ENCODE results near the gene CADM1. TPM values are rescaled to one million over a fixed set of nuclear protein-coding genes. Genes with fewer than 3 reads are reported as not detected.

Gene CADM1
- polyA plus RNA-seq, 12 donors = 25.2 to 123 (median 31.1) TPM

DNA sequence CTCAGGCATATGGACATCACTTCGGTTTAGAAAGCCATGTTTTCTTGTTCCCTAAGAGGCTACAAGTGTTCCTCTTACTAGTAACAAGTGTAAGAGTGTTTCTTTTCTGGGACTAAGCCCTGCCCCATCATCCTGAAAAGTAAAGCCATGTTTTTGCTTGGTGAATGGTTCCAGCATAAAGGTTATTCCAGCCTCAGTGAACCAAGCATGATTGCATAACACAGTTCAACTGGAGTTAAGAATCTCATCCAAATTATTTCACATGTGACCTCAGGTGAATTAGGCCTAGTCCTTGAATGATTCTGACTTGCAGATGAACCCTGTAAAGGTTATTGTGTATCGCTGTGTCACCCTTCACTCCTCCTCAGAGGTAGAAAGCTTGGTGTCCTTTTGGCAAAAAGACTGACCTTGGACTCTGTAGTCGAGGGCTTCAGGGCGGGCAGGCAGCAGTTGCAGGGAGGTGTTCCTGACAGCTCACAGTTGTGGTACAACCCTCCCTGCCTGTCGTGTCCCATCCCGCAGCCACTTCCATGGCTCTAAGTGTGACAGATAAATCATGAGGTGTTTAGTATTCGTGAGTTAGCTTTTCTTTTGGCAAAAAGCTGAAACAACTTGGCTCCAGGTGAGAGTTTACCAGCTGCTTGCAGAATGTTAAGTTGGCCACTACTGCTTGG lies 321.8 kb downstream of the CADM1 start:
- DNase-seq = no peak

DNA sequence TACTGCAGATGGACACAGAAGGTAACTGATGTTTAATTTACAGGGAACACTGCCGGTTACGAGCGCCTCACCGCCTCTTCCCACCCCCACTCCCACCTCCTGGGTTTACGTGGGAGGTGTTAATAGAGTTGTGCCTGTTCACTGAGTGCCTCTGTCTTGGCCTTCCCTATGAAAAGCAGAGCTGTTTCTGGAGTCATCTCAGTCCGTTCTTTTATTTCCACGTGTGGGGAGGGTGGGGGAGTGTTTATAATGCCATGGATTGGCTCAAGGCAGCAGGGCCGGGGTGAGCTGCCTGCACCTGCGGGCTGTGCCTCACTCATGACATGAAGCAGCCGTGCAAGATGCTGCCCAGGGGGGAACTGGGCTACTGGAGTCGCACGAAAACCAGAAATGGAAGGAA lies 322.7 kb downstream of the CADM1 start:
- DNase-seq = no peak

DNA sequence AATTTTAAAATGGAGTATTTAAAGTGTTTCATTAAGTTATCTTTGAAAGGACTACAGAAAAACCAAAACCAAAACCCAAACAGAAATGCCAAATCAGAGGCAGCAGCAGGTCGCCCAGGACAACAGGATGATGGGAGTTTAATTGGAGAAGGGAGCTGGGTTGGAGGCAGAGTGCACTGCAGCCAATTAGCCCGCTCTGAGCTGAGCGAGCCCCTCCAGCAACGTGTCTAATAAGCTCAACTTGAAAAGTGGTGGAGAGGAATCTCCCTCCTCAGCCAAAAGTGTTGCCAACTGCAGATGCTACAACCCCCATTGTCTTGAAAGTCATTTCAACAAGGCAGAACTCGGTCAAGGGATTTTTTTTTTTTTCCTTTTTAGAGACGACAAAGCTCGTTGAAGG lies 323.9 kb downstream of the CADM1 start:
- no peak for DNase-seq

GRCh38 chr11:115179636-115180035 lies 324.6 kb downstream of the CADM1 start:
- no peak for DNase-seq

GRCh38 chr11:115178705-115179104 lies 325.5 kb downstream of the CADM1 start:
- no peak for DNase-seq

DNA sequence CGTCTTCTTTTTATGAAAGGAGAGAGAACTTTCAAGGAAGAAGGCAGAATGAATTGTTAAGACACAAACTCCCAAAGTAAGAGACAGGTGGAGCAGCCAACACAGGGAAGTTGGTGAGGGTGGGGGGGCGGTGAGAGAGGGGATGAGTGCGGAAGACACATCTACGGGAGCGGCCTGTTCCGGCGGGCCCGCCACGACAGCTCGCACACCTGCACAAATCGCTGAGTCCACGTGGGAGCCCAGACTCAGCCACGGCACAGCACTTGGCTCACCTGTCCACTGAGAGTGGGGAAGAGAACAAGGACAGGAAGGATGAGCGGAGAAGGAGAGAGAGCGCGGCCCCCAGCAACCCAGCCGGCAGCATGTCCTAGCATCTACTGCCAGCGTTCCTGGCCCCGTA lies 331.1 kb downstream of the CADM1 start:
- no peak for DNase-seq

- DNase-seq = peak; percentile 30
Measured at GRCh38 chr11:115170133-115170815, 333.9 kb downstream of the CADM1 start.

GRCh38 chr11:115169251-115169650 lies 335.0 kb downstream of the CADM1 start:
- peak; percentile 29 for DNase-seq

GRCh38 chr11:115168686-115169085 lies 335.5 kb downstream of the CADM1 start:
- DNase-seq = no peak

DNA sequence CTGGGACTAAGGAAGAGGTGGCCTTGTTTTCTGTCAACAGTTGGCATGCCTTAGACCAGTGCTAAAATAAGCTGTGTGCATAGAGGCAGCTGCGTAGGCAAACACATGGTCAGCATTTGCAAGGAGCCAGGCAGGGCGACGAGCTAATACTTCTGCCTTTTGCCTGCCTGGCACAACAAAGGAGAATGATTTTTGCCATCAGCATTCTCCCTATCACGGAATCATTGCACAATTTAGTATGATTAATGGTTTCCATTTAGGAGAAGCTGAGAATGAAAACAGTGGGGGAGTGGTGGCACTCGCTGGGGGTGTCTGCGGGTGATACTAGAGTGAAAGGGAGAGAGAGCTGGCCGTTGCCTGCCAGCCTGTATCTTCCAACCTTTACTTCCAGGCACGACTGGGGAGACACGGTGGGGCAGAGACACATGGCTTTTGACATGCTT lies 336.0 kb downstream of the CADM1 start:
- DNase-seq = no peak

GRCh38 chr11:115167456-115167855 lies 336.8 kb downstream of the CADM1 start:
- no peak for DNase-seq

DNA sequence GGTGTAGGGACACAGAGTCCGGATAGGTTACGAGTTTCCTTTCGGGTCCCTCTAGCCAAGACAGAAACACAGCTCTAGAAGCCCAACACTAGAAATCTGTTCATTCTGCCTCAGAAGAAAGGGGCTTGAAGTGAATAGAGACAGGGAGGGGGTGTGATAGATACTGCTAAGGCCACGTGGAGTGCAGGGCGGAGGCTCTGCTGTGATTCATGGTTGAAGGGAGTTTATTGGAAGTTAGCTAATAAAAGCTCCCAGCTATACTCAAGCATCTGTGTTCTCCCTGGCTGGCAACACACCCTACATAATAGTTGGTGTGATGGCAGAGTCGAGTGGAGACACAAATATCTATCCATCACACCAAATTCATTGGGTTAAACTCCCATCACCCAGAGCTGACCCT lies 337.4 kb downstream of the CADM1 start:
- no peak for DNase-seq

- DNase-seq = no peak
Measured at GRCh38 chr11:115164774-115165173, 339.4 kb downstream of the CADM1 start.

DNA sequence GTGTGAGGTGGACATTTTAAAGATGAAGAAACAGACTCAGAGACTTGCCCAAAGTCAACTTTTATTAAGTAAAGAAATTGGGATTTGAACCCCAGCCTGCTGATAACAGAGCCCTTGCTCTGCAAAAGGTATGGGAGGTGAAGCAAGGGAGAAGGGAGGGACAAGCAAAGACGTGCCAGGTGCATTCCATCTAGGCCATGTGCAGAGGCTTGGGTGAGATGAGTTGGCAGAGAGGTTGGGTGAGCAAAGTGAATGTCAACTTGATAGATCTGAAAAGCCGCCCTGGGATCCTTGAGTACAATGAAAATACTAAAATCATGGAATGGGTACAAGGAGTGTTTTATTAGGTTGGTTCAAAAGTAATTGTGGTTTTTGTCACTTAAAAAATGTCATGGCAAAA lies 341.3 kb downstream of the CADM1 start:
- DNase-seq = no peak

DNA sequence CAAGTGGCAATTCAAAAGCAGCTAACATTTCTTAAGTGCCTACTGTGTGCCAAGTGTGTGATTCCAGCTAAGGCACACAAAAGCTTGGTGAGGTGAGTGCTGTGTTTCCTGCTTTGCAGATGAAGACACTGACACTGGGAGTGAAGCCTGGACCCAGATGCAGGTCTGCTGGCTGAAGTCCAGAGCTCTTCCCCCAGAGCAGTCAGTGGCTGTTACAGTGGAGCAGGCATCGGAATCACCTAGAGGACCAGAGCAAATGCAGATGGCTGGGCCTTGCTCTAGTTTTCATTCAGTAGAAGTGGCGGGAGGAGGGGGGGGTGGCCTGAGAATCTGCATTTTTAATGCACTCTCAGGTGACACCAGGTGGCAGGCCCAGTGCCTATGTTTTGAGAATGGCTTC lies 342.3 kb downstream of the CADM1 start:
- DNase-seq = no peak

DNA sequence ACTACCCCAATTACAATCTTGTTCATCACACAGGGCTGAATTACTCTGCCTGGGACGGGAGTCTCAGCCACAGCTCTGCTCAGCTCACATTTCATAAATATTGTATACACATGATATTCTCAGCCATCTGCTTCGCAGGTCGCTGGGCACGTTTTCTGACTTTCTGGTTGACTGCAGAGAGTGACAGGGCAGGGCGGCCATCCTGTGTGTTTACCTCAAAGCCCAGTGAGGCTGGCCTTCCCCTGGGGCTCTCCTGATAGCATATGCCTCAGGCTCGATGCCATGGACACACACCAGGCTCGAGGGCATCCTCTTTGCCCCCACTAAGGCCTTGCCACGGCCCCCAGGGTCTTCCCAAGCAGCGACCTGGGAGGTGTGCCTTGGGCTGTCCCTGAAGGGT lies 345.0 kb downstream of the CADM1 start:
- DNase-seq = no peak

DNA sequence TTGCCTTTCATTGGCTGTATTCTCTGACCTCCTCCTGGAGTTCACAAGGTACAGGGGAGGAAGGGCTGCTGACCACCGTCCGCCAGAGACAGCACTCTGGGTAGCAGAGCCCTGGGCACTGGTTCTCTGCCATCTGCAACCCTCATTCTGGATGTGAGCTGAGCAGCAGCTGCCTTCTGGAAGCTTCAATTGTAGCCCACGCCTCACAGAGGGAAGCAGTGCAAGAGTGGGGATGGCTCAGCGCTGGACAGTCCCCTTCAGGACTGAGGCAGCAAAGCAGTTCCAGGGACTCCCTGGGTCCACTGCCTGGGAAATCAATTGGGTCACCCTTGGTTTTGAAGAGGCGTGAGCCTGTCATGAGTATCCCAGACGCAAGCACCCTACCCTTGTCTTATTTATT lies 346.2 kb downstream of the CADM1 start:
- DNase-seq = no peak

GRCh38 chr11:115157247-115157646 lies 347.0 kb downstream of the CADM1 start:
- no peak for DNase-seq

GRCh38 chr11:115155978-115156377 lies 348.2 kb downstream of the CADM1 start:
- DNase-seq = no peak

DNA sequence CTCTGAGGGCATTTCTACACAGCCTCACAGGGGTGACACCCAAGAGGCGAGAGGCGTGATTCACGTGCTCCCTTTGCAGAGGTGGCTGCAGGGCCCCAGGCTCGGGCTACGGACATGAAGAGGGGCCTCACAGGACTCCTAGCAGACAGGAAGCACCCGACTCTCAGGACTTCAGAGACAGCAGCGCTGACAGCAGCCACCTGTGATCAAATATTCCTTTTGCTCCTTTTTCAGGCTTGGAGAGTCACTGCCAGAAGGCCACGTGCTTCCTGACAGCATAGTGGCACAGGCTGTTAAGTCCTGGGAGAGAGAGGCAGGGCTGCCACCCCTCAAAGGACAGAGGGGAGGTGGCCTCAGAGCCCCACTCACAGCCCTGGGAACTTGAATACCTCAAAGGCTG lies 348.9 kb downstream of the CADM1 start:
- no peak for DNase-seq

DNA sequence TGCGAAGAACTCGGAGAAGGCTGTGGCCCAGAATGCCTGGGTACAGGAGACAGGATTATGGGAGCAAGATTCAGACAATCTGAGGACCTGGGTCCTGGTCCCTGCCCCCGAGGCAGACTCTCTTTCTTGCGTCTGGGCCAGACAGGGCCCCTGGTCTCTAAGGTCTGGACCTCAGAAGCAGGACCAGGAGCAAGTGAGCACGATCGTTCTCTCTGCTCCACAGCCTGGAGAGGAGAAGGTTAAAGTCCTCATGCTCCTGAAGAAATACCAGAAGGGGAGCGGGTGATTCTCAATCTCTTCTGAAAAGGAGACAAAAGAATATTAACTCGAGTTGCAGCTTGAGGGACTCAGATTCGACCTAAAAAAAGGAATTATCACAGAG lies 349.9 kb downstream of the CADM1 start:
- no peak for DNase-seq

GRCh38 chr11:115153731-115154354 lies 350.4 kb downstream of the CADM1 start:
- no peak for DNase-seq

- no peak for DNase-seq
Measured at GRCh38 chr11:115153135-115153534, 351.1 kb downstream of the CADM1 start.
